Endothelial cell of umbilical vein (primary cell): Measurements from ENCODE around the gene HSDL2.

Experiments
- JUN ChIP-seq: IDR thresholded peaks from 2 replicates; pipeline ENCODE4 v1.6.1; 2011; ENCODE audit warnings: borderline replicate concordance, low read depth; ENCODE audit not compliant: insufficient read length, insufficient read depth
- POLR2A ChIP-seq: IDR thresholded peaks from 2 replicates; pipeline ENCODE4 v1.6.1; 2012; ENCODE audit warnings: low read depth, mild to moderate bottlenecking, control low read depth, low read length
- POLR2AphosphoS5 ChIP-seq: IDR thresholded peaks from 2 replicates; pipeline ENCODE4 v1.6.1; 2012; ENCODE audit warnings: low read depth, mild to moderate bottlenecking, control low read depth, low read length, moderate library complexity; ENCODE audit not compliant: insufficient read depth
- TF ChIP-seq, protein P1 (sequence below), 2 donors: IDR thresholded peaks; 1 replicate in 1 of 2; 2 replicates in 1 of 2; pipeline ENCODE4 v1.5.1; 2011; ENCODE audit warnings: low read length in 2 of 2, mild to moderate bottlenecking in 2 of 2, moderate library complexity in 2 of 2, control low read depth in 1 of 2, inconsistent platforms in 1 of 2, low read depth in 1 of 2; ENCODE audit not compliant: insufficient read depth in 1 of 2; ENCODE audit errors: extremely low read depth in 1 of 2
- TF ChIP-seq, protein P2 (sequence below): IDR thresholded peaks from 2 replicates; pipeline ENCODE4 v1.6.1; 2011; ENCODE audit not compliant: insufficient read depth, insufficient read length

DNA sequence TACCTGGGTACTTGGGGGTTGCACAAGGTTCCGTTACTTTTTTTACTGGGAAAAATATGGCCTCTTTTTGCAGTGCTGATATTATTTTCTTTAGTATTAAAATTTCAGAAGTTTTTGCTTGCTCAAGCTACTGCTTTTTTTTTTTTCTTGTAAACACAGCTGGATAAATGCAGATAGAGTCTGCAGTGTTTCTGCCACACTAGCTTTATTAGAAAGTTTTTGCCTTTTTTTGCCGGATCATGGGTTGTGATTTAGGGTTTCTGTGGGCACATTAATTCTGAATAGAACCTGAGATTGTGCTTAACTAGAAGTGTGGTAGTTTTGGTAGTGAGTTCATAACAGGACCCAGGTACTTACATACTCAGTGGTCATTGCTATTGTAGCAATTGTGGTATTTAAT, 126.7 kb downstream of the HSDL2 start:
- TF ChIP-seq, protein P1, sequence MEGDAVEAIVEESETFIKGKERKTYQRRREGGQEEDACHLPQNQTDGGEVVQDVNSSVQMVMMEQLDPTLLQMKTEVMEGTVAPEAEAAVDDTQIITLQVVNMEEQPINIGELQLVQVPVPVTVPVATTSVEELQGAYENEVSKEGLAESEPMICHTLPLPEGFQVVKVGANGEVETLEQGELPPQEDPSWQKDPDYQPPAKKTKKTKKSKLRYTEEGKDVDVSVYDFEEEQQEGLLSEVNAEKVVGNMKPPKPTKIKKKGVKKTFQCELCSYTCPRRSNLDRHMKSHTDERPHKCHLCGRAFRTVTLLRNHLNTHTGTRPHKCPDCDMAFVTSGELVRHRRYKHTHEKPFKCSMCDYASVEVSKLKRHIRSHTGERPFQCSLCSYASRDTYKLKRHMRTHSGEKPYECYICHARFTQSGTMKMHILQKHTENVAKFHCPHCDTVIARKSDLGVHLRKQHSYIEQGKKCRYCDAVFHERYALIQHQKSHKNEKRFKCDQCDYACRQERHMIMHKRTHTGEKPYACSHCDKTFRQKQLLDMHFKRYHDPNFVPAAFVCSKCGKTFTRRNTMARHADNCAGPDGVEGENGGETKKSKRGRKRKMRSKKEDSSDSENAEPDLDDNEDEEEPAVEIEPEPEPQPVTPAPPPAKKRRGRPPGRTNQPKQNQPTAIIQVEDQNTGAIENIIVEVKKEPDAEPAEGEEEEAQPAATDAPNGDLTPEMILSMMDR (IDR thresholded peaks at IDR 0.05; ENCODE audit: extremely low read depth in 1 of 2, insufficient read depth in 1 of 2, low read depth in 1 of 2, low read length in 2 of 2): no peak
- TF ChIP-seq POLR2AphosphoS5: no peak
- TF ChIP-seq, protein P2, sequence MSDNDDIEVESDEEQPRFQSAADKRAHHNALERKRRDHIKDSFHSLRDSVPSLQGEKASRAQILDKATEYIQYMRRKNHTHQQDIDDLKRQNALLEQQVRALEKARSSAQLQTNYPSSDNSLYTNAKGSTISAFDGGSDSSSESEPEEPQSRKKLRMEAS: no peak
- TF ChIP-seq POLR2A: no peak
- no peak for TF ChIP-seq JUN
